Measurements from ENCODE around the gene GJD4.
A peak's percentile ranks its signal among the peaks of the same experiment; 100 is the strongest.

Gene GJD4

DNA sequence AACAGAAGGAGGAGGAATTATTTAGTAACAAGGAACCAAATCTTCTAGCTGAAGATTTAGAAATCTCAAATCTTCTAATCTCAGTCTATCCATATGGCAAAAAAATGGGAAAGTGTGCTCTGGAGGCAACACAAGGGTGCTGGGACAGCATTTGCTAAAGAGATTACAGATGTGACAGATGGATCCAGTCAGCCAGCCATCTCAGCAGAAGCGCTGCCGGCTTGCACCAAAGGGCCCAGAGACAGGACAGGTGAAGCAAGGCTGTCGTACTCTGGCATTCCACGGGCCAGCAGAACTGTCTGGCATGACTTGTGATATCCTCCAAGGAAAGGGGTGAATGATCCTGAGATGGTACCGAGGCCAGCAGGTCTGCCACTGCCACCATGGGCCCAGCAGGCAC, 45.7 kb upstream of the GJD4 start:
- Histone ChIP-seq H3K4me1 (ENCODE audit: insufficient read depth, low read length, poor library complexity, severe bottlenecking) (peaks cover 4% of the 10 kb centered on the region), H3K4me2 (ENCODE audit: low read depth, low read length, poor library complexity, severe bottlenecking) (no peak overlapping the region), H3K9me2 (replicated peaks; ENCODE audit: low read depth, low read length) (no peaks in the 10 kb centered on the region), H3F3A (ENCODE audit: low read depth) (no peaks in the 10 kb centered on the region), H3K9ac (ENCODE audit: low read depth, low read length, poor library complexity, severe bottlenecking) (no peak overlapping the region), H3K9me3 (ENCODE audit: insufficient read depth, low read depth, low read length) (no peaks in the 10 kb centered on the region), H3K36me3 (ENCODE audit: insufficient read depth, low read length) (peaks cover 55% of the 10 kb centered on the region), H3K79me2 (ENCODE audit: insufficient read depth, low read length) (no peaks in the 10 kb centered on the region), H3K4me3 (ENCODE audit: low read length, poor library complexity, severe bottlenecking) (no peak overlapping the region), H3K27me3 (ENCODE audit: insufficient read depth, low read length, poor library complexity, severe bottlenecking) (no peaks in the 10 kb centered on the region), H4K20me1 (ENCODE audit: insufficient read depth, low read length, poor library complexity, severe bottlenecking) (no peaks in the 10 kb centered on the region), H2AFZ (ENCODE audit: low read length) (no peak overlapping the region)
- no peak for TF ChIP-seq EZH2phosphoT487 (IDR thresholded peaks at IDR 0.05; ENCODE audit: borderline replicate concordance)
- TF ChIP-seq, protein P1, sequence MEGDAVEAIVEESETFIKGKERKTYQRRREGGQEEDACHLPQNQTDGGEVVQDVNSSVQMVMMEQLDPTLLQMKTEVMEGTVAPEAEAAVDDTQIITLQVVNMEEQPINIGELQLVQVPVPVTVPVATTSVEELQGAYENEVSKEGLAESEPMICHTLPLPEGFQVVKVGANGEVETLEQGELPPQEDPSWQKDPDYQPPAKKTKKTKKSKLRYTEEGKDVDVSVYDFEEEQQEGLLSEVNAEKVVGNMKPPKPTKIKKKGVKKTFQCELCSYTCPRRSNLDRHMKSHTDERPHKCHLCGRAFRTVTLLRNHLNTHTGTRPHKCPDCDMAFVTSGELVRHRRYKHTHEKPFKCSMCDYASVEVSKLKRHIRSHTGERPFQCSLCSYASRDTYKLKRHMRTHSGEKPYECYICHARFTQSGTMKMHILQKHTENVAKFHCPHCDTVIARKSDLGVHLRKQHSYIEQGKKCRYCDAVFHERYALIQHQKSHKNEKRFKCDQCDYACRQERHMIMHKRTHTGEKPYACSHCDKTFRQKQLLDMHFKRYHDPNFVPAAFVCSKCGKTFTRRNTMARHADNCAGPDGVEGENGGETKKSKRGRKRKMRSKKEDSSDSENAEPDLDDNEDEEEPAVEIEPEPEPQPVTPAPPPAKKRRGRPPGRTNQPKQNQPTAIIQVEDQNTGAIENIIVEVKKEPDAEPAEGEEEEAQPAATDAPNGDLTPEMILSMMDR (conservative IDR thresholded peaks at IDR 0.05; ENCODE audit: low read length) = no peak

DNA sequence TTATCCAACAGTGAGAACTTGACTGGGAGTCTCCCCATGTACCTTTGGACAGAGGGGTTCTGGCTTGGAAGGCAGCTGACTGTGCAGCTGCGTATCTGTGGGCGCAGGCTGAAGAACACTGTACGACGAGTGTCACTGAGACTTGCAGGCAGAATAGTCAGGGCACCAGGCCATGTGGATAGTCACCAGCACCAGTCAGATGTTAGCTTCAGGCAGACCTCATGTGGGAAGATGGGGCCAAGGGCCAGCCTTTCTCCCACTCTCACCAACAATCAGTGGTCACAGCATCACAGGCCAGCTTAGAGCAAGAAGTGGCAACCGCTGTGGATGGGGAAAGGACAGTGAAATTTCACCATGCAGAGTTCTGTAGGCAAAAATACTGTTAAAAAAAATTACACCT, 43.4 kb upstream of the GJD4 start:
- peaks cover 43% of the 10 kb centered on the region; the same call in 1 of the 2 replicates for H3K36me3 ChIP-seq (ENCODE audit: insufficient read depth, low read length)
- H3K79me2 ChIP-seq (ENCODE audit: insufficient read depth, low read length) = no peaks in the 10 kb centered on the region
- no peaks in the 10 kb centered on the region for H4K20me1 ChIP-seq (ENCODE audit: insufficient read depth, low read length, poor library complexity, severe bottlenecking)
- TF ChIP-seq, protein P1 (conservative IDR thresholded peaks at IDR 0.05; ENCODE audit: low read length) = no peak
- TF ChIP-seq EZH2phosphoT487 (IDR thresholded peaks at IDR 0.05; ENCODE audit: borderline replicate concordance) = no peak
- no peak overlapping the region for H3K4me3 ChIP-seq (ENCODE audit: low read length, poor library complexity, severe bottlenecking)
- no peaks in the 10 kb centered on the region for H3K27me3 ChIP-seq (ENCODE audit: insufficient read depth, low read length, poor library complexity, severe bottlenecking)
- no peaks in the 10 kb centered on the region for H3F3A ChIP-seq (ENCODE audit: low read depth)
- no peaks in the 10 kb centered on the region for H3K9me3 ChIP-seq (ENCODE audit: insufficient read depth, low read depth, low read length)
- no peak overlapping the region for H3K9ac ChIP-seq (ENCODE audit: low read depth, low read length, poor library complexity, severe bottlenecking)
- no peaks in the 10 kb centered on the region for H3K9me2 ChIP-seq (replicated peaks; ENCODE audit: low read depth, low read length)
- no peak overlapping the region for H2AFZ ChIP-seq (ENCODE audit: low read length)
- no peak overlapping the region for H3K4me2 ChIP-seq (ENCODE audit: low read depth, low read length, poor library complexity, severe bottlenecking)
- peaks cover 12% of the 10 kb centered on the region for H3K4me1 ChIP-seq (ENCODE audit: insufficient read depth, low read length, poor library complexity, severe bottlenecking)

DNA sequence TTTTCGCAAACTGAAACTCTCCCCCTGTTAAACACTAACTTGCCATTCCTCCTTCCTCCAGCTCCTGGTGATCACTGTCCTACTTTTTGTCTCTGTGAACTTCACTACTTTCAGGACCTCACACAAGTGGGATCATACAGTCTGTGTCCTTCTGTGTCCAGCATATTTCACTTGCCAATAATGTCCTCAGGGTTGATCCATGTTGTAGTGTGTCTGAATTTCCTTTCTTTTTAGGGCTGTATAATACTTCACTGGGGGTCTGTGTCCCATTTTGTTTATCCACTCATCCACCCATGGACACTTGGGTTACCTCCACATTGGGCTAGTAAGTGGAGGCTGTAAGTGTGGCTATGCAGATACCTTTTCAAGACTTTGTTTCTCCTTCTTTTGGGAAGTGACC, 42.7 kb upstream of the GJD4 start:
- TF ChIP-seq EZH2phosphoT487 (IDR thresholded peaks at IDR 0.05; ENCODE audit: borderline replicate concordance) = no peak
- Histone ChIP-seq H2AFZ (ENCODE audit: low read length) (no peak overlapping the region), H3K9me3 (ENCODE audit: insufficient read depth, low read depth, low read length) (no peaks in the 10 kb centered on the region), H3K36me3 (ENCODE audit: insufficient read depth, low read length) (peaks cover 46% of the 10 kb centered on the region; the same call in 1 of the 2 replicates), H3K79me2 (ENCODE audit: insufficient read depth, low read length) (no peaks in the 10 kb centered on the region), H3K4me2 (ENCODE audit: low read depth, low read length, poor library complexity, severe bottlenecking) (no peak overlapping the region), H3K9ac (ENCODE audit: low read depth, low read length, poor library complexity, severe bottlenecking) (no peak overlapping the region), H3K9me2 (replicated peaks; ENCODE audit: low read depth, low read length) (no peaks in the 10 kb centered on the region), H3F3A (ENCODE audit: low read depth) (no peaks in the 10 kb centered on the region), H3K4me1 (ENCODE audit: insufficient read depth, low read length, poor library complexity, severe bottlenecking) (peaks cover 12% of the 10 kb centered on the region), H3K27me3 (ENCODE audit: insufficient read depth, low read length, poor library complexity, severe bottlenecking) (no peaks in the 10 kb centered on the region), H3K4me3 (ENCODE audit: low read length, poor library complexity, severe bottlenecking) (no peak overlapping the region), H4K20me1 (ENCODE audit: insufficient read depth, low read length, poor library complexity, severe bottlenecking) (no peaks in the 10 kb centered on the region)

DNA sequence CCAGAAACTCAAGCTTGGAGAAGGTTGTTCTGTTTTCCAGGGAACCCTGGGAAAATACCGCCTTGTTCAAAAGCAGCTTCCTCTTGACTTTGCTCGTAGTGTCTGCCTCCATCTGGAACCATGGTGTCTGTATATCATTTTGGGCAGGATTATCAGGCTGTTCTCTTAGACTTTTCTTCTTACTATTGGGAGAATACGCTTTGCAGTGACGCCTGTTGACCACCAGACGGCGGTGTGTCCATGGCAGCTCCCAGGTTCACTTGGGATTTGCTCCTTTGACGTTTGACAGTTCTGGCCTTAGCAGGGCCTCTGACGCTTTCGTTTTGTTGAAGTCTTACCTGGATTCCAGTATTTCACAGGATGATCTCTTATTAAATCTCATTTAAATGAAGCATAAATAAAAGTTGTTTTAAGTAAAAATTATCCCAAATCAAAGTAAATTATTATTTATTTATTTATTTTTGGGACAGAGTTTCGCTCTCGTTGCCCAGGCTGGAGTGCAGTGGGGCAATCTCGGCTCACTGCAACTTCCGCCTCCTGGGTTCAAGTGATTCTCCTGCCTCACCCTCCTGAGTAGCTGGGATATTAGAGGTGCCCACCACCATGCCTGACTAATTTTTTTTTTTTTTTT, 41.8 kb upstream of the GJD4 start:
- TF ChIP-seq EZH2phosphoT487 (IDR thresholded peaks at IDR 0.05; ENCODE audit: borderline replicate concordance) = no peak
- TF ChIP-seq, protein P1 (conservative IDR thresholded peaks at IDR 0.05; ENCODE audit: low read length) = peak; percentile 99
- H3K4me3 ChIP-seq (ENCODE audit: low read length, poor library complexity, severe bottlenecking) = no peak overlapping the region
- no peaks in the 10 kb centered on the region for H3K79me2 ChIP-seq (ENCODE audit: insufficient read depth, low read length)
- H3K9me3 ChIP-seq (ENCODE audit: insufficient read depth, low read depth, low read length) = no peaks in the 10 kb centered on the region
- peaks cover 54% of the 10 kb centered on the region; the same call in 1 of the 2 replicates for H3K36me3 ChIP-seq (ENCODE audit: insufficient read depth, low read length)
- H3K9me2 ChIP-seq (replicated peaks; ENCODE audit: low read depth, low read length) = no peaks in the 10 kb centered on the region
- H3F3A ChIP-seq (ENCODE audit: low read depth) = no peaks in the 10 kb centered on the region
- no peaks in the 10 kb centered on the region for H4K20me1 ChIP-seq (ENCODE audit: insufficient read depth, low read length, poor library complexity, severe bottlenecking)
- no peak overlapping the region for H3K9ac ChIP-seq (ENCODE audit: low read depth, low read length, poor library complexity, severe bottlenecking)
- peaks cover 12% of the 10 kb centered on the region for H3K4me1 ChIP-seq (ENCODE audit: insufficient read depth, low read length, poor library complexity, severe bottlenecking)
- no peaks in the 10 kb centered on the region for H3K27me3 ChIP-seq (ENCODE audit: insufficient read depth, low read length, poor library complexity, severe bottlenecking)
- H2AFZ ChIP-seq (ENCODE audit: low read length) = no peak overlapping the region
- H3K4me2 ChIP-seq (ENCODE audit: low read depth, low read length, poor library complexity, severe bottlenecking) = no peak overlapping the region
